PC-3 (cell line): Measurements from ENCODE around the gene OR8A1.

Experiments
- EZH2phosphoT487 ChIP-seq: fragments of 300-600 bp; sonication (generic); IDR thresholded peaks from 2 replicates; pipeline ENCODE4 v1.6.1; 2018; ENCODE audit warnings: mild to moderate bottlenecking, antibody characterized with exemption, low read length, borderline replicate concordance
- TF ChIP-seq, protein P1 (sequence below): fragments of 300-600 bp; sonication (generic); conservative IDR thresholded peaks from 2 replicates; pipeline ENCODE4 v1.5.1; 2017; ENCODE audit warnings: antibody characterized with exemption, low read depth, mild to moderate bottlenecking, low read length

DNA sequence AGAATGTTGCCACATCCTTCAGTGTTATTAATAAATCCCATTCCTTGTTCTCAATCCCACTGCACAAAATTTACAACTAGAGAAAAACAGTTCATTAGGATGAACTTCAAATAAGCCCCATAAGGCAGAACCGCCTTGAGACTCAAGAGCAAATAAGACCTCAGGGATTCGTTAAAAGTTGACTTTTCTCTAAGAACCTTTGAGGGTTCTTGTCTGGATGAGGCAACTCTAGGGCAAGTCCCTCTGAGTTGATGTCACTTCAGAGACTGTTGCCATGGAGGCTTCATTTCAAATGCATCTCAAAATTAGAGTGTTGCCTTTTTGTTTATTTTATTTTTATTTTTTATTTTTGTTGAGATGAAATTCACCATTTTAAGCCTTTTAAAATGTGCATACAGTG is 21.6 kb downstream of the OR8A1 start:
- TF ChIP-seq, protein P1, sequence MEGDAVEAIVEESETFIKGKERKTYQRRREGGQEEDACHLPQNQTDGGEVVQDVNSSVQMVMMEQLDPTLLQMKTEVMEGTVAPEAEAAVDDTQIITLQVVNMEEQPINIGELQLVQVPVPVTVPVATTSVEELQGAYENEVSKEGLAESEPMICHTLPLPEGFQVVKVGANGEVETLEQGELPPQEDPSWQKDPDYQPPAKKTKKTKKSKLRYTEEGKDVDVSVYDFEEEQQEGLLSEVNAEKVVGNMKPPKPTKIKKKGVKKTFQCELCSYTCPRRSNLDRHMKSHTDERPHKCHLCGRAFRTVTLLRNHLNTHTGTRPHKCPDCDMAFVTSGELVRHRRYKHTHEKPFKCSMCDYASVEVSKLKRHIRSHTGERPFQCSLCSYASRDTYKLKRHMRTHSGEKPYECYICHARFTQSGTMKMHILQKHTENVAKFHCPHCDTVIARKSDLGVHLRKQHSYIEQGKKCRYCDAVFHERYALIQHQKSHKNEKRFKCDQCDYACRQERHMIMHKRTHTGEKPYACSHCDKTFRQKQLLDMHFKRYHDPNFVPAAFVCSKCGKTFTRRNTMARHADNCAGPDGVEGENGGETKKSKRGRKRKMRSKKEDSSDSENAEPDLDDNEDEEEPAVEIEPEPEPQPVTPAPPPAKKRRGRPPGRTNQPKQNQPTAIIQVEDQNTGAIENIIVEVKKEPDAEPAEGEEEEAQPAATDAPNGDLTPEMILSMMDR = no peak
- no peak for TF ChIP-seq EZH2phosphoT487
